K562 (cell line): Measurements from ENCODE around the gene MTSS2. TPM values are rescaled to one million over a fixed set of nuclear protein-coding genes. Genes with fewer than 3 reads are reported as not detected.

Experiments
- ATAC-seq: fragments of 200-7000 bp; cut with Tn5 transposase; 3 replicates; pipeline ENCODE4 v1.9.1; 2020; ENCODE audit warnings: moderate library complexity
- BruUV-seq: library from RNA; stranded (reverse); fragments of 400-500 nt; replicated peaks from 2 replicates; lab custom pipeline; 2021; lab: Mats Ljungman, UMichigan
- CTCF ChIA-PET: fragments of 300-600 bp; formaldehyde crosslinking; extraction: SDS; loops from one replicate; lab custom pipeline; 2021; ENCODE audit warnings: low intra/inter-chr PET ratio; lab: Yijun Ruan, JAX
- POLR2A ChIA-PET: fragments of 300-600, 350-650 bp; sonication (Branson Sonifier 250); formaldehyde crosslinking; extraction: SDS; loops from one replicate; lab custom pipeline; 2021; ENCODE audit warnings: antibody characterized with exemption, inconsistent platforms; lab: Yijun Ruan, JAX
- DNase-seq, 4 experiments: peaks; one replicate each; pipeline versions ENCODE4 v3.0.0 to v3.0.0-alpha.2; 2011 to 2018; ENCODE audit warnings: low spot score in 3 of 4, mixed read lengths in 3 of 4; ENCODE audit errors: extremely low read depth in 1 of 4
- FAIRE-seq: peaks from 2 replicates; lab custom pipeline; 2011; peaks lifted over from hg19 to GRCh38; lab: Jason Lieb, UNC
- H2AFZ ChIP-seq: 2 replicates; pipeline ENCODE4 v1.6.0; 2011; ENCODE audit warnings: low read depth, low read length, control low read depth, inconsistent platforms
- H3K27ac ChIP-seq: fragments of 200-600 bp; 3 replicates; pipeline ENCODE4 v1.8.0; 2011; ENCODE audit warnings: low read depth, mild to moderate bottlenecking, control low read depth, inconsistent platforms, low read length, moderate library complexity, mixed read lengths; ENCODE audit errors: extremely low read depth
- H3K27me3 ChIP-seq, 2 experiments: fragments of 300-600 bp in 1 of 2; 2 replicates in 1 of 2; 3 replicates in 1 of 2; pipeline versions ENCODE4 v1.6.0 to v1.8.0; 2011; ENCODE audit warnings: inconsistent platforms in 2 of 2, low read length in 2 of 2, mild to moderate bottlenecking in 1 of 2, mixed read lengths in 1 of 2, moderate library complexity in 1 of 2; ENCODE audit not compliant: control insufficient read depth in 2 of 2, insufficient read depth in 2 of 2
- H3K36me3 ChIP-seq: fragments of 300-600 bp; 3 replicates; pipeline ENCODE4 v1.8.0; 2011; ENCODE audit warnings: mild to moderate bottlenecking, low read length, inconsistent platforms; ENCODE audit not compliant: control insufficient read depth, insufficient read depth
- H3K4me1 ChIP-seq, 2 experiments: fragments of 200-600 bp in 1 of 2; replicated peaks in 1 of 2; 2 replicates in 1 of 2; 3 replicates in 1 of 2; pipeline versions ENCODE4 v1.5.1 to v1.8.0; 2011; ENCODE audit warnings: inconsistent platforms in 2 of 2, low read length in 2 of 2, mild to moderate bottlenecking in 1 of 2, mixed read lengths in 1 of 2, moderate library complexity in 1 of 2; ENCODE audit not compliant: control insufficient read depth in 2 of 2, insufficient read depth in 2 of 2
- H3K4me2 ChIP-seq: 2 replicates; pipeline ENCODE4 v1.6.1; 2011; ENCODE audit warnings: low read length, control low read depth, inconsistent platforms, mixed read lengths; ENCODE audit not compliant: insufficient read depth
- H3K4me3 ChIP-seq: fragments of 200-600 bp; sonication (generic), shearing (Covaris generic); 2 replicates; pipeline ENCODE4 v1.5.1; 2016; ENCODE audit warnings: control low read depth, inconsistent platforms
- H3K79me2 ChIP-seq: fragments of 200-600 bp; 3 replicates; pipeline ENCODE4 v1.8.0; 2011; ENCODE audit warnings: low read length, inconsistent platforms; ENCODE audit not compliant: control insufficient read depth, insufficient read depth
- H3K9ac ChIP-seq, 2 experiments: 2 replicates each; pipeline versions ENCODE4 v1.6.0 to v1.6.1; 2011; ENCODE audit warnings: low read depth in 2 of 2, low read length in 2 of 2, control low read depth in 1 of 2, inconsistent platforms in 1 of 2, mild to moderate bottlenecking in 1 of 2, mixed read lengths in 1 of 2; ENCODE audit not compliant: insufficient read depth in 1 of 2
- H3K9me1 ChIP-seq: one replicate; pipeline ENCODE4 v1.6.0; 2011; ENCODE audit warnings: inconsistent platforms, mild to moderate bottlenecking, low read length, moderate library complexity; ENCODE audit not compliant: control insufficient read depth, insufficient read depth
- H3K9me3 ChIP-seq: replicated peaks from 2 replicates; pipeline ENCODE4 v1.5.1; 2011; ENCODE audit warnings: low read depth, low read length, inconsistent platforms; ENCODE audit not compliant: control insufficient read depth, insufficient read depth
- H4K20me1 ChIP-seq: replicated peaks from 2 replicates; pipeline ENCODE4 v1.6.1; 2011; ENCODE audit warnings: low read length, inconsistent platforms, mixed read lengths; ENCODE audit not compliant: control insufficient read depth, insufficient read depth
- RBFOX2 ChIP-seq: fragments of 200-400 bp; formaldehyde crosslinking; IDR thresholded peaks from 2 replicates; pipeline ENCODE4 v1.6.1; 2017; ENCODE audit warnings: low read depth, mild to moderate bottlenecking, low read length, moderate library complexity
- ZBTB8A ChIP-seq: fragments of 450-650 bp; IDR thresholded peaks from 2 replicates; pipeline ENCODE4 v1.6.1; 2018; ENCODE audit warnings: mild to moderate bottlenecking, moderate library complexity; ENCODE audit not compliant: partially characterized antibody
- WGBS: fragments of 100-300 bp; shearing (Covaris generic); methylation state at CpG from one replicate; pipeline ENCODE4 v1.1.6; 2016; ENCODE audit warnings: low coverage, mixed read lengths; ENCODE audit not compliant: insufficient coverage; ENCODE audit errors: missing lambda C conversion rate; 5-methylcytosine and 5-hydroxymethylcytosine counted together
- in situ Hi-C: fragments of 300-500 bp; cut with MboI; formaldehyde crosslinking; loops from 4 replicates; pipeline ENCODE4 v1.15.0; 2018; ENCODE audit warnings: inconsistent platforms, mixed read lengths
- intact Hi-C: fragments of 100-400 bp; cut with micrococcal nuclease; formaldehyde crosslinking; loops from 2 replicates; pipeline ENCODE4 v1.14.2; 2022
- polyA plus RNA-seq, 8 experiments: library from polyadenylated mRNA; depleted of rRNA in 4 of 8; stranded (reverse) in 5 of 8; unstranded in 3 of 8; fragments of >200 nt; fragmentation: Nextera tagmentation in 2 of 8; fragmentation: Illumina TruSeq in 1 of 8; extraction: Ambion mirVana in 2 of 8; extraction: Trizol in 1 of 8; gene quantifications; 2 replicates each; pipeline versions ENCODE4 v1.2.1 to v1.2.3, GENCODE V29; 2011 to 2014; ENCODE audit warnings: inconsistent platforms in 1 of 8, missing spikeins in 1 of 8
- total RNA-seq, 7 experiments: library from RNA; depleted of rRNA in 6 of 7; stranded (reverse); fragments of >200 nt in 6 of 7; fragmentation: Illumina TruSeq in 2 of 7; extraction: Trizol in 2 of 7; gene quantifications; 2 replicates each; pipeline versions ENCODE4 v1.2.1 to v1.2.3, GENCODE V29; 2011 to 2021; ENCODE audit warnings: low replicate concordance in 1 of 7

Gene MTSS2
- total and polyA plus RNA-seq, 9 of the 15 experiments (the other 6 are each of a cell fraction or from before 2014, with no cell fraction given): 0.11 to 60.3 (median 16.9) TPM

GRCh38 chr16:70675851-70676513 lies 9.9 kb downstream of the MTSS2 start:
- FAIRE-seq: no peak
- no peak overlapping the region for H3K4me2 ChIP-seq
- ChIA-PET POLR2A (interaction anchor here (1.2 to 1.4 kb wide), 3 partner anchors 10 to 11 kb away, joined by 4 read pairs; partner anchors contain the start of gene MTSS2), CTCF (no interaction called here)
- H3K36me3 ChIP-seq: peaks cover 91% of the 10 kb centered on the region
- ATAC-seq: no peak
- WGBS: 94% methylated on average over 6 of the region's 7 CpGs
- no peaks in the 10 kb centered on the region for H3K27me3 ChIP-seq
- H3K79me2 ChIP-seq: peaks cover 4% of the 10 kb centered on the region; the same call in 1 of the 3 replicates
- TF ChIP-seq RBFOX2 (peak; percentile 29; the same call in 1 of the 2 replicates), ZBTB8A (no peak)
- TF ChIP-seq, all 486 proteins: peak for 1
- no peak for DNase-seq
- intact Hi-C loops: no loop called here
- H3K9ac ChIP-seq: no peak overlapping the region
- H3K9me3 ChIP-seq: no peaks in the 10 kb centered on the region
- no peak overlapping the region for H2AFZ ChIP-seq
- BruUV-seq: no TSS peak
- peaks cover 0 to 15% of the 10 kb centered on the region in 2 experiments; a peak in 2 of 5 replicates for H3K4me1 ChIP-seq
- no peak overlapping the region for H3K4me3 ChIP-seq
- in situ Hi-C loops: no loop called here
- peaks cover 3% of the 10 kb centered on the region; the same call in 1 of the 2 replicates for H4K20me1 ChIP-seq
- no peaks in the 10 kb centered on the region for H3K9me1 ChIP-seq
- no peak overlapping the region for H3K27ac ChIP-seq
